ENCODE results near the gene S100G.

DNA sequence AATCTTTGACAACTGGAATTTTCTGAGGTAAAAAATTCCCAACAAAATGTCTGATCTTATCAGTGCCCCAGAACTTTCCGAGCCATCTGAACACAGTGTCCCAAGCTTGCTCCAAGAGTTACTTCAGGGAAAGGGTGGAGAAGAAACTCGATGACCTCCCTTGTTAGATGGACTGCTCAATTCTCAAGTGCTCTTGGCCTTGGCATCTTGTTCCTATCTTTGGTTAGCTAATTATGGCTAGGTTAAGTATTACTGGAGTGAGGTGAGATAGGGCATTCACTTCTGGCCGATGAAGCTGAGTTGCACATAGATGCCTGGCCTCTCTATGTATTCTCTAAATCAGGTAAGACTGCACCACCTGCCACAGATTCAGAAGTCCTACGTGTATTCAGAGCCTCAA, 9.1 kb upstream of the S100G start:
- TF ChIP-seq, protein P1, sequence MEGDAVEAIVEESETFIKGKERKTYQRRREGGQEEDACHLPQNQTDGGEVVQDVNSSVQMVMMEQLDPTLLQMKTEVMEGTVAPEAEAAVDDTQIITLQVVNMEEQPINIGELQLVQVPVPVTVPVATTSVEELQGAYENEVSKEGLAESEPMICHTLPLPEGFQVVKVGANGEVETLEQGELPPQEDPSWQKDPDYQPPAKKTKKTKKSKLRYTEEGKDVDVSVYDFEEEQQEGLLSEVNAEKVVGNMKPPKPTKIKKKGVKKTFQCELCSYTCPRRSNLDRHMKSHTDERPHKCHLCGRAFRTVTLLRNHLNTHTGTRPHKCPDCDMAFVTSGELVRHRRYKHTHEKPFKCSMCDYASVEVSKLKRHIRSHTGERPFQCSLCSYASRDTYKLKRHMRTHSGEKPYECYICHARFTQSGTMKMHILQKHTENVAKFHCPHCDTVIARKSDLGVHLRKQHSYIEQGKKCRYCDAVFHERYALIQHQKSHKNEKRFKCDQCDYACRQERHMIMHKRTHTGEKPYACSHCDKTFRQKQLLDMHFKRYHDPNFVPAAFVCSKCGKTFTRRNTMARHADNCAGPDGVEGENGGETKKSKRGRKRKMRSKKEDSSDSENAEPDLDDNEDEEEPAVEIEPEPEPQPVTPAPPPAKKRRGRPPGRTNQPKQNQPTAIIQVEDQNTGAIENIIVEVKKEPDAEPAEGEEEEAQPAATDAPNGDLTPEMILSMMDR (IDR thresholded peaks at IDR 0.05), result no peak
- TF ChIP-seq POLR2A (IDR thresholded peaks at IDR 0.05) (no peak), EP300 (IDR thresholded peaks at IDR 0.05) (no peak), POLR2AphosphoS5 (IDR thresholded peaks at IDR 0.05) (no peak)

Measured in sigmoid colon (tissue), 4 donors.